Ovary (tissue), 3 donors: ENCODE measurements around the gene ODAM.

Experiments
- POLR2A ChIP-seq: fragments of 450-650 bp; IDR thresholded peaks from one replicate; pipeline ENCODE4 v1.6.1; 2017; ENCODE audit warnings: antibody characterized with exemption, mild to moderate bottlenecking, moderate library complexity
- TF ChIP-seq, protein P1 (sequence below), 3 donors: fragments of 450-650 bp in 2 of 3; fragments of 200-600 bp in 1 of 3; IDR thresholded peaks; one replicate each; pipeline versions ENCODE4 v1.5.1 to v1.8.0; 2016 to 2022; ENCODE audit warnings: antibody characterized with exemption in 3 of 3, mild to moderate bottlenecking in 1 of 3
- donor health status: DM: no; HTN: no; CAD: no.

DNA sequence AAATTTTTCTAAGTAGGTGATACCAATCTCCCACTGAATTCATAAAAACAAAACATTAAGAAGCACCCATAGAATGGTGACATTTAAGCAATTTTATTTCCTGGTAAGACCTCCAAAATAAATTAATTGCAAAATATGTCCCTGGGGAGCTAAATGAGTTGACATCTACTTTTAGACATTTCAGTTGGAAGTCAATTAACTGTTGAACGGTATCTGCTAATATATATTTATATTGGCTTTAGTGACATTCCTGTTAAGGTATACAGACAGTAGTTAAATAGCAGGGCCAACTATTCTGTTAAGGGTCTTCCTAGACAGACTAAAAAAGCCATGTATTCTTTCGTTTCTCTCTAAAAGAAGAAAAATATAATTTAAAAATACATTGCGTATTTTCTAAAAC is 41.6 kb upstream of the ODAM start, which contains the start of gene PRR27:
- TF ChIP-seq, protein P1, sequence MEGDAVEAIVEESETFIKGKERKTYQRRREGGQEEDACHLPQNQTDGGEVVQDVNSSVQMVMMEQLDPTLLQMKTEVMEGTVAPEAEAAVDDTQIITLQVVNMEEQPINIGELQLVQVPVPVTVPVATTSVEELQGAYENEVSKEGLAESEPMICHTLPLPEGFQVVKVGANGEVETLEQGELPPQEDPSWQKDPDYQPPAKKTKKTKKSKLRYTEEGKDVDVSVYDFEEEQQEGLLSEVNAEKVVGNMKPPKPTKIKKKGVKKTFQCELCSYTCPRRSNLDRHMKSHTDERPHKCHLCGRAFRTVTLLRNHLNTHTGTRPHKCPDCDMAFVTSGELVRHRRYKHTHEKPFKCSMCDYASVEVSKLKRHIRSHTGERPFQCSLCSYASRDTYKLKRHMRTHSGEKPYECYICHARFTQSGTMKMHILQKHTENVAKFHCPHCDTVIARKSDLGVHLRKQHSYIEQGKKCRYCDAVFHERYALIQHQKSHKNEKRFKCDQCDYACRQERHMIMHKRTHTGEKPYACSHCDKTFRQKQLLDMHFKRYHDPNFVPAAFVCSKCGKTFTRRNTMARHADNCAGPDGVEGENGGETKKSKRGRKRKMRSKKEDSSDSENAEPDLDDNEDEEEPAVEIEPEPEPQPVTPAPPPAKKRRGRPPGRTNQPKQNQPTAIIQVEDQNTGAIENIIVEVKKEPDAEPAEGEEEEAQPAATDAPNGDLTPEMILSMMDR (IDR thresholded peaks at IDR 0.05), result no peak
- TF ChIP-seq POLR2A, result no peak
